Keratinocyte (primary cell): ENCODE measurements around the gene CYP4F11.

Experiments
- EZH2 ChIP-seq: IDR thresholded peaks from one replicate; pipeline ENCODE4 v1.6.1; 2012; ENCODE audit warnings: inconsistent platforms, mild to moderate bottlenecking, low read length, moderate library complexity
- TF ChIP-seq, protein P1 (sequence below), 3 experiments: IDR thresholded peaks in 1 of 3; conservative IDR thresholded peaks in 1 of 3; optimal IDR thresholded peaks in 1 of 3; 2 replicates in 2 of 3; 3 replicates in 1 of 3; pipeline versions ENCODE3 to v1.5.1; 2011; ENCODE audit warnings: low read length in 3 of 3, mild to moderate bottlenecking in 3 of 3, moderate library complexity in 2 of 3, control low read depth in 1 of 3, inconsistent platforms in 1 of 3; ENCODE audit not compliant: insufficient read depth in 2 of 3; ENCODE audit errors: extremely low read depth in 1 of 3

- TF ChIP-seq, protein P1, sequence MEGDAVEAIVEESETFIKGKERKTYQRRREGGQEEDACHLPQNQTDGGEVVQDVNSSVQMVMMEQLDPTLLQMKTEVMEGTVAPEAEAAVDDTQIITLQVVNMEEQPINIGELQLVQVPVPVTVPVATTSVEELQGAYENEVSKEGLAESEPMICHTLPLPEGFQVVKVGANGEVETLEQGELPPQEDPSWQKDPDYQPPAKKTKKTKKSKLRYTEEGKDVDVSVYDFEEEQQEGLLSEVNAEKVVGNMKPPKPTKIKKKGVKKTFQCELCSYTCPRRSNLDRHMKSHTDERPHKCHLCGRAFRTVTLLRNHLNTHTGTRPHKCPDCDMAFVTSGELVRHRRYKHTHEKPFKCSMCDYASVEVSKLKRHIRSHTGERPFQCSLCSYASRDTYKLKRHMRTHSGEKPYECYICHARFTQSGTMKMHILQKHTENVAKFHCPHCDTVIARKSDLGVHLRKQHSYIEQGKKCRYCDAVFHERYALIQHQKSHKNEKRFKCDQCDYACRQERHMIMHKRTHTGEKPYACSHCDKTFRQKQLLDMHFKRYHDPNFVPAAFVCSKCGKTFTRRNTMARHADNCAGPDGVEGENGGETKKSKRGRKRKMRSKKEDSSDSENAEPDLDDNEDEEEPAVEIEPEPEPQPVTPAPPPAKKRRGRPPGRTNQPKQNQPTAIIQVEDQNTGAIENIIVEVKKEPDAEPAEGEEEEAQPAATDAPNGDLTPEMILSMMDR (optimal IDR thresholded peaks at IDR 0.05 in 1 of 3, IDR thresholded peaks at IDR 0.05 in 1 of 3, conservative IDR thresholded peaks at IDR 0.05 in 1 of 3; ENCODE audit: extremely low read depth in 1 of 3, insufficient read depth in 2 of 3, low read length in 3 of 3), result no peak
- no peak for TF ChIP-seq EZH2
These were observed 7.8 kb downstream of the CYP4F11 start for GRCh38 chr19:15926484-15926883.
